NB4 (cell line): ENCODE measurements around the gene MTERF1.

Source experiments
- DNase-seq: peaks from one replicate; pipeline ENCODE4 v3.0.0; 2010; ENCODE audit warnings: low read depth
- H3K4me3 ChIP-seq: one replicate; pipeline ENCODE4 v1.5.1; 2011; ENCODE audit warnings: mild to moderate bottlenecking, low read depth, low read length, moderate library complexity
- MYC ChIP-seq: IDR thresholded peaks from 2 replicates; pipeline ENCODE4 v1.6.1; 2011; ENCODE audit warnings: low read depth, low read length
- POLR2A ChIP-seq: IDR thresholded peaks from 2 replicates; pipeline ENCODE4 v1.6.1; 2011; ENCODE audit warnings: mild to moderate bottlenecking; ENCODE audit not compliant: insufficient read length; ENCODE audit errors: extremely low read depth
- TF ChIP-seq, protein P1 (sequence below): IDR thresholded peaks from 2 replicates; pipeline ENCODE4 v1.6.1; 2011; ENCODE audit warnings: low read depth, low read length
- TF ChIP-seq, protein P2 (sequence below): IDR thresholded peaks from one replicate; pipeline ENCODE4 v1.5.1; 2012; ENCODE audit warnings: low read depth, low read length

The MTERF1 gene

DNA sequence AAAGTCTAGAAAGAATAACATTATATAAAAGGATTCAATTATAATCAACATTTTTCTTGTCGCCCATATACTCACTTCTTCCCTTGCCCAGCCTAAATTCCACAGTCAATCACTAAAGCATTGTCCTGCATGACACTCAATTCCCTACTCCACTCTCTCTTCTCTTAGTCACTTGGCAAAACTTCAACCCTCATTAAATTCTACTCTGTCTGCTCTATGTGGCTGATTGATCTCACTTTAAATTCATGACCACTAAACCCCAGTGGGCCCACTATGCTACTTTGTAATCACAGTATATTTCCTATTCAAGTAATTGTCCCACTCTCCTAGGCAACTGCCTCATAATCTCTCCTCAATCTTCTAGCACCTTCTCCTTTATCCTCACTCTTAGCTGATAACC is 54.1 kb downstream of the MTERF1 start:
- no peak for DNase-seq
- TF ChIP-seq POLR2A (no peak), MYC (no peak)
- TF ChIP-seq, protein P1, sequence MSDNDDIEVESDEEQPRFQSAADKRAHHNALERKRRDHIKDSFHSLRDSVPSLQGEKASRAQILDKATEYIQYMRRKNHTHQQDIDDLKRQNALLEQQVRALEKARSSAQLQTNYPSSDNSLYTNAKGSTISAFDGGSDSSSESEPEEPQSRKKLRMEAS, result no peak
- TF ChIP-seq, protein P2, sequence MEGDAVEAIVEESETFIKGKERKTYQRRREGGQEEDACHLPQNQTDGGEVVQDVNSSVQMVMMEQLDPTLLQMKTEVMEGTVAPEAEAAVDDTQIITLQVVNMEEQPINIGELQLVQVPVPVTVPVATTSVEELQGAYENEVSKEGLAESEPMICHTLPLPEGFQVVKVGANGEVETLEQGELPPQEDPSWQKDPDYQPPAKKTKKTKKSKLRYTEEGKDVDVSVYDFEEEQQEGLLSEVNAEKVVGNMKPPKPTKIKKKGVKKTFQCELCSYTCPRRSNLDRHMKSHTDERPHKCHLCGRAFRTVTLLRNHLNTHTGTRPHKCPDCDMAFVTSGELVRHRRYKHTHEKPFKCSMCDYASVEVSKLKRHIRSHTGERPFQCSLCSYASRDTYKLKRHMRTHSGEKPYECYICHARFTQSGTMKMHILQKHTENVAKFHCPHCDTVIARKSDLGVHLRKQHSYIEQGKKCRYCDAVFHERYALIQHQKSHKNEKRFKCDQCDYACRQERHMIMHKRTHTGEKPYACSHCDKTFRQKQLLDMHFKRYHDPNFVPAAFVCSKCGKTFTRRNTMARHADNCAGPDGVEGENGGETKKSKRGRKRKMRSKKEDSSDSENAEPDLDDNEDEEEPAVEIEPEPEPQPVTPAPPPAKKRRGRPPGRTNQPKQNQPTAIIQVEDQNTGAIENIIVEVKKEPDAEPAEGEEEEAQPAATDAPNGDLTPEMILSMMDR, result no peak
- H3K4me3 ChIP-seq, result no peak overlapping the region

DNA sequence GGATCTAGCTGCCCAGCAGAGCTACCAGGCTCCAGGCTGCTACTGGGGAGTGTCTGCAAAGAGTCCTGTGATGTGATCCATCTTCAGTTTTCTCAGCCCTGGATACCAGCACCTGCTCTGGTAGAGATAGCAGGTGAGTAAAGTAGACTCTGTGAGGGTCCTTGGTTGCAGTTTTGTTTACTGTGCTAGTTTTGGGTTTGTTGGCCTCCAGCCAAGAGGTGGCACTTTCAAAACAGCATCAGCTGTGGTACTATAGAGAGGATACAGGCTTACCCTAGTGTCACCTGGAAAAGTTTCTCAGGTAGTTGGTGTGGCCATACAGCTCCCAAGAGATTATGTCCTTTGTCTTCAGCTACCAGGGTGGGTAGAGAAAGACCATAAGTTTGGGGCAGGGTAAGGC is 56.3 kb downstream of the MTERF1 start:
- DNase-seq, result no peak
- H3K4me3 ChIP-seq, result no peak overlapping the region
- TF ChIP-seq, protein P1, result no peak
- TF ChIP-seq, protein P2, result no peak
- no peak for TF ChIP-seq POLR2A
- TF ChIP-seq MYC, result no peak
